DMS153 treated with DMSO at 0.1 percent for 48 hours (cell line): Measurements from ENCODE around the gene SLC44A1.

Experiments used
- DNase-seq: peaks from one replicate; lab custom pipeline; 2025; ENCODE audit not compliant: unreplicated experiment; lab: John Stamatoyannopoulos, UW

Gene SLC44A1

GRCh38 chr9:105331755-105332154 lies 87.3 kb downstream of the SLC44A1 start:
- no peak for DNase-seq

DNA sequence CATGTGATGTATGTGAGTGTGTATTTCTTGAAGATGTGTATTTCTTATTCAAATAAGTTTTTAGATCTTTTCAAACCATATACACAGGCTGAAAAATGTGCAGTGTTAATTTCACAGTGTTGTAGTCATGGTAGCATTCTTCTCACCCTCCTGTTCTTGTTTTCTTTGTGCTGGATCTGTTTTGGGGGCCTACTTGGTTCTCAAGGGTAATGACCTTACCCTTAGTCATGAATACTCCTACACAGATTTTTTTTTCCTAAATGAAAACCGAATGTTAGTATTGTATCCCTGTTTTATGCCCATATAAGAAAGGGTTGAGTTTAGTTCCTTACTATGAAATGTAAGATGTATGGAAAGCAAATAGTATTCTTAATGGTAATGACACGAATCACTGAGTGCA lies 88.0 kb downstream of the SLC44A1 start:
- DNase-seq = no peak

GRCh38 chr9:105333076-105333475 lies 88.6 kb downstream of the SLC44A1 start:
- no peak for DNase-seq

GRCh38 chr9:105333811-105334210 lies 89.4 kb downstream of the SLC44A1 start:
- no peak for DNase-seq

GRCh38 chr9:105338308-105338707 lies 93.9 kb downstream of the SLC44A1 start:
- DNase-seq = no peak

- DNase-seq = no peak
Measured at GRCh38 chr9:105339849-105340248, 95.4 kb downstream of the SLC44A1 start.

GRCh38 chr9:105341434-105342146 lies 97.1 kb downstream of the SLC44A1 start:
- DNase-seq = no peak

GRCh38 chr9:105342147-105342505 lies 97.7 kb downstream of the SLC44A1 start:
- DNase-seq = no peak

- no peak for DNase-seq
Measured at GRCh38 chr9:105344283-105344682, 99.8 kb downstream of the SLC44A1 start.

- no peak for DNase-seq
Measured at GRCh38 chr9:105345626-105346025, 101.2 kb downstream of the SLC44A1 start.

DNA sequence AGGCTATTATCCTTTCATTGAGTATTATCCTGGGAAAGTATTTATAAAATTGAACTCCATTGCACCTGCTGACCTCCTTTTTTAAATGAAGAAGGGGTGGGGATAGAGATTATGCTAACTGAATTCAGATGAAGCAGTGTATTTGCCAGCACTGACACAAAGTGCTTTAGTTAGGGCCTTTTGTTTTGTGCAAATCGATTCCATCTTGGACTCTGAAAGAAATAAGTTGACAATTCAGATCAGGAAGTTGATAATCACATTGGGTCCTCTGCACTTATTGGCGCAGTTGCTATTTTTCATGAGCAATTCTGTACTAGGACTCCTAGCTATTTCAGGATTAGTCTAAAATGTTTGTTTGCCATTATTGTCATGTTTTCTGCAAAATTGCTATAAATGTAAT lies 101.8 kb downstream of the SLC44A1 start:
- no peak for DNase-seq

DNA sequence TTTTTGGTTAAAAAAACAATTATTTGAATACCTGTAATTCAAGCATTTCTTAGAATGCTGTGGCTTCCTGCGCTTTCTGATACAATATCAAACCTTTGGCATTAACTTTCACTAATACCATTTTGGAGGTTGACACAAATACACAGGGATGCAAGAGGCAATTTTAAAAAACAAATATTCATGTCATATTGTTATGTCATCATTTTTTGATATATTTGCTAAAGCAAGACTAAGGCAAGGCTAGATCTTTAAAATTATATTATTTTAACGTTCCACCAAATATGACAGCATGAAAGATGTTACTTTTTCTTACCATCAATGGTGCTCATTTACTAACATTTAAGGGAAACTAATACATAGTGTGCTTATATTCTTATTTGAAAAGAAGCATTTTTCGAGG lies 110.0 kb downstream of the SLC44A1 start:
- no peak for DNase-seq

- no peak for DNase-seq
Measured at GRCh38 chr9:105355781-105356180, 111.3 kb downstream of the SLC44A1 start.

- no peak for DNase-seq
Measured at GRCh38 chr9:105357937-105358336, 113.5 kb downstream of the SLC44A1 start.

DNA sequence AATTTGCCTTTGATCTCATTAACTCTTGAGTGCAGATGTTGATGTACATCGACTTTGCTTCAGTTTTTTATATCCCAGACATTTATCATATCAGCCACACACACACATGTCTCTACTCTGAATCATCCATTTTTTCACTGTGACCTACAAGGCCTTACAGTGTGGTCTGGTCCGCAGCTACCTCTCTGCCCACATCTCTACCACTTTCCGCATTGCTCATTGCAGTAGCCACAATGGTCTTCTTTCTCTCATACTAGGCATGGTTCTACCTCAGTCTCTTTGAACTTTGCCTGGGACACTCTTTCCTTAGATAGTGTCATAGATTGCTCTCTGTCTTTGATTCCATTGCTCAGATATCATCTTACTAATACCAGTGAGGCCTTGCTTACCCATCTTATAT lies 115.4 kb downstream of the SLC44A1 start:
- no peak for DNase-seq

- DNase-seq = no peak
Measured at GRCh38 chr9:105360344-105360743, 115.9 kb downstream of the SLC44A1 start.

DNA sequence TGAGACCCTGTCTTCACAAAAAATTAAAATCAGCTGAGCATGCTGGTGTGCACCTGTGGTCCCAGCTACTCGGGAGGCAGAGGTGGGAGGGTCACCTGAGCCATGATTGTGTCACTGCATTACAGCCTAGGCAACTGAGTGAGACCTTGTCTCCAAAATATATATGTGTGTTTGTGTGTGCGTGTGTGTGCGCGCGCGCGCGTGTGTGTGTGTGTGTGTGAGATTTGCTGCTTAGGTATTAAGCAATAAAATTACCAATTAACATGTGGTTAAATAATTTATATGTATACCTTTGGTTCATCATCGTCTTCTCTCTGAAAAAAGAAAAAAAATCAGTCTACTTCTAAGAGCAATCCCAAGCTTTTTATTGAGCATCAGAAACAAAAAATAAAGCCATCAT lies 117.4 kb downstream of the SLC44A1 start:
- no peak for DNase-seq

DNA sequence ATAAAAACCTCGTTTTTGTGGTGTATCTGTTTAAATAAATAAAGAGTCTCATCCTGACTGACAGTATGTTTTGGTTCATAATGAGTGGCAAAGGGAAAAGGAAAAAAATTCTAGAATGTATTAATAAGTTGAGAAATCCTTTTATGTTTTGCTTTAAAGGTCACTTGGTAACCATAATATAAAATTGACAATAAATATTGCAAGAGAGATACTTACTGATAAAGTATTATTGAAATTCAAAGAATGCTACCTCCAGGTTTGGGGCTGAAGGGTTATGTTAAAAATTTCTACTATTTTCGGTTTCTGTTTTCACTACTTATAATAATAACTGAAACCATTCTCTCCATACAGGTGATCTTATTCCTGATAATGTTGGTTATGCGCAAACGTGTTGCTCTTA lies 118.0 kb downstream of the SLC44A1 start:
- no peak for DNase-seq

DNA sequence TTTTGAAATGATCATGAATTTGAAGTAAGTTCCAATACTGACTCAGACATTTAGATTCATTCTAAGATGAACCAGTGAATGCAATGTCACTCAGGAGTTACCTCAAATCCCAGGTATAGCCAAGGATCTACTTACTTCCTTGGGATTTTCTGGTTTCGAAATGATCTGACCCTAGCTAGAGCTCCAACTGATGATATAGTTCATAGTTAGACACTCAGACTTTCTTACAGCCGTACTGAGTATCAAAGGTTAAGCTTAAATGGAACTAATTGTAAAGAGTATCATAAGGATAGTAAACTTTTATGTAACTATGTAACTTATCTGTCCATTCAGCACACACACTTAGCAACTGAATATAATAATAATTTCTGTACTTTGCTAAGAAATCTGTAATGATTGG lies 119.4 kb downstream of the SLC44A1 start:
- no peak for DNase-seq

GRCh38 chr9:105369911-105370310 lies 125.5 kb downstream of the SLC44A1 start:
- no peak for DNase-seq

- no peak for DNase-seq
Measured at GRCh38 chr9:105373723-105374122, 129.3 kb downstream of the SLC44A1 start.

DNA sequence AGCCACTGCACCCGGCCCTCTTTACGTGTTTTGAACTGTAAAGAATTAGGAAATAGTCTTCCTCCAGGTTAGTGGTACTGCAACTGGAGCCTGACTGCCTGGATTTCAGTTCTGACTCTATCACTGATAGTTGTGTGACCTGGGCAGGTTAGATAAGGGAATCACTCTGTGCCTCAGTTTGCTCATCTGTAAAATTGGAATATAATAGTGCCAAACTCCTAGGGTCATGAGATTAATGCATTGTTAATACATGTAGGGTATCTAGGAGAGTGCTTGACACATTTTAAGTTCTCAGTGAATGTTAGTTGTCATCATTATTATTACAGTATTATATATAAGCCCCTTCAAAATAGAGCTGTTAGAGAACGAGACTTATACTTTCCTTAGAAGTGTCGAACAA lies 130.9 kb downstream of the SLC44A1 start:
- no peak for DNase-seq

GRCh38 chr9:105376893-105377292 lies 132.4 kb downstream of the SLC44A1 start:
- no peak for DNase-seq
